Osteocyte (in vitro differentiated cells): ENCODE measurements around the gene CDH22. TPM values are rescaled to one million over a fixed set of nuclear protein-coding genes. Genes with fewer than 3 reads are reported as not detected.

ENCODE experiments used
- DNase-seq: peaks from one replicate; pipeline ENCODE4 v3.0.0; 2021; ENCODE audit warnings: mixed read lengths; ENCODE audit not compliant: unreplicated experiment; ENCODE audit errors: extremely low spot score
- H3K27ac Mint-ChIP-seq: one replicate; pipeline ENCODE4 v1.8.0; 2021; ENCODE audit warnings: mild to moderate bottlenecking, mixed read lengths; ENCODE audit not compliant: unreplicated experiment
- H3K27me3 Mint-ChIP-seq: one replicate; pipeline ENCODE4 v1.8.0; 2021; ENCODE audit warnings: mixed read lengths; ENCODE audit not compliant: unreplicated experiment
- H3K36me3 Mint-ChIP-seq: one replicate; pipeline ENCODE4 v1.8.0; 2021; ENCODE audit warnings: mixed read lengths; ENCODE audit not compliant: unreplicated experiment
- H3K4me1 Mint-ChIP-seq: one replicate; pipeline ENCODE4 v1.8.0; 2021; ENCODE audit warnings: mixed read lengths; ENCODE audit not compliant: unreplicated experiment
- H3K4me3 Mint-ChIP-seq: one replicate; pipeline ENCODE4 v1.8.0; 2021; ENCODE audit warnings: mild to moderate bottlenecking, moderate library complexity, mixed read lengths; ENCODE audit not compliant: unreplicated experiment
- H3K9me3 Mint-ChIP-seq: one replicate; pipeline ENCODE4 v1.8.0; 2021; ENCODE audit warnings: mixed read lengths; ENCODE audit not compliant: unreplicated experiment
- CTCF ChIP-seq: fragments of 200-600 bp; sonication (generic); IDR thresholded peaks from 2 replicates; pipeline ENCODE4 v1.5.0; 2021; ENCODE audit warnings: antibody characterized with exemption, mild to moderate bottlenecking, moderate library complexity
- total RNA-seq: library from RNA; stranded (reverse); gene quantifications from 2 replicates; pipeline ENCODE4 v1.2.1, GENCODE V29; 2021

The CDH22 gene
- total RNA-seq, 1 donor from 2014 or later, result not detected

- no peak for DNase-seq
- peaks cover 29% of the 10 kb centered on the region for H3K27me3 Mint-ChIP-seq
- H3K4me1 Mint-ChIP-seq, result no peaks in the 10 kb centered on the region
- no peak for TF ChIP-seq CTCF
- H3K36me3 Mint-ChIP-seq, result no peaks in the 10 kb centered on the region
- H3K27ac Mint-ChIP-seq, result no peak overlapping the region
- no peak overlapping the region for H3K4me3 Mint-ChIP-seq
- no peaks in the 10 kb centered on the region for H3K9me3 Mint-ChIP-seq
Measured at GRCh38 chr20:46256293-46256692, 52.0 kb downstream of the CDH22 start.

GRCh38 chr20:46255440-46256104, 52.7 kb downstream of the CDH22 start:
- no peak for TF ChIP-seq CTCF
- peaks cover 32% of the 10 kb centered on the region for H3K27me3 Mint-ChIP-seq
- no peak for DNase-seq
- no peaks in the 10 kb centered on the region for H3K4me1 Mint-ChIP-seq
- no peaks in the 10 kb centered on the region for H3K9me3 Mint-ChIP-seq
- H3K4me3 Mint-ChIP-seq, result no peak overlapping the region
- no peak overlapping the region for H3K27ac Mint-ChIP-seq
- H3K36me3 Mint-ChIP-seq, result no peaks in the 10 kb centered on the region

GRCh38 chr20:46253391-46253790, 54.9 kb downstream of the CDH22 start:
- no peaks in the 10 kb centered on the region for H3K9me3 Mint-ChIP-seq
- DNase-seq, result no peak
- no peak overlapping the region for H3K27ac Mint-ChIP-seq
- H3K4me1 Mint-ChIP-seq, result no peaks in the 10 kb centered on the region
- H3K36me3 Mint-ChIP-seq, result no peaks in the 10 kb centered on the region
- no peak for TF ChIP-seq CTCF
- no peak overlapping the region for H3K4me3 Mint-ChIP-seq
- H3K27me3 Mint-ChIP-seq, result peaks cover 50% of the 10 kb centered on the region

- peaks cover 56% of the 10 kb centered on the region for H3K27me3 Mint-ChIP-seq
- H3K36me3 Mint-ChIP-seq, result no peaks in the 10 kb centered on the region
- no peak for DNase-seq
- no peak overlapping the region for H3K27ac Mint-ChIP-seq
- no peak overlapping the region for H3K4me3 Mint-ChIP-seq
- H3K4me1 Mint-ChIP-seq, result no peaks in the 10 kb centered on the region
- no peaks in the 10 kb centered on the region for H3K9me3 Mint-ChIP-seq
- TF ChIP-seq CTCF, result no peak
Measured at GRCh38 chr20:46252352-46253091, 55.8 kb downstream of the CDH22 start.

- Mint-ChIP-seq H3K36me3 (no peaks in the 10 kb centered on the region), H3K27ac (no peak overlapping the region), H3K9me3 (no peaks in the 10 kb centered on the region), H3K4me3 (no peak overlapping the region), H3K27me3 (peaks cover 66% of the 10 kb centered on the region), H3K4me1 (no peaks in the 10 kb centered on the region)
- no peak for TF ChIP-seq CTCF
- DNase-seq, result no peak
Measured at GRCh38 chr20:46251211-46251673, 57.1 kb downstream of the CDH22 start.
